Measurements from ENCODE around the gene PCK1. TPM values are rescaled to one million over a fixed set of nuclear protein-coding genes. Genes with fewer than 3 reads are reported as not detected.

PCK1 gene
- total and polyA plus RNA-seq, 2 of the 8 experiments (the other 6 are each of a cell fraction or from before 2014, with no cell fraction given), result not detected

DNA sequence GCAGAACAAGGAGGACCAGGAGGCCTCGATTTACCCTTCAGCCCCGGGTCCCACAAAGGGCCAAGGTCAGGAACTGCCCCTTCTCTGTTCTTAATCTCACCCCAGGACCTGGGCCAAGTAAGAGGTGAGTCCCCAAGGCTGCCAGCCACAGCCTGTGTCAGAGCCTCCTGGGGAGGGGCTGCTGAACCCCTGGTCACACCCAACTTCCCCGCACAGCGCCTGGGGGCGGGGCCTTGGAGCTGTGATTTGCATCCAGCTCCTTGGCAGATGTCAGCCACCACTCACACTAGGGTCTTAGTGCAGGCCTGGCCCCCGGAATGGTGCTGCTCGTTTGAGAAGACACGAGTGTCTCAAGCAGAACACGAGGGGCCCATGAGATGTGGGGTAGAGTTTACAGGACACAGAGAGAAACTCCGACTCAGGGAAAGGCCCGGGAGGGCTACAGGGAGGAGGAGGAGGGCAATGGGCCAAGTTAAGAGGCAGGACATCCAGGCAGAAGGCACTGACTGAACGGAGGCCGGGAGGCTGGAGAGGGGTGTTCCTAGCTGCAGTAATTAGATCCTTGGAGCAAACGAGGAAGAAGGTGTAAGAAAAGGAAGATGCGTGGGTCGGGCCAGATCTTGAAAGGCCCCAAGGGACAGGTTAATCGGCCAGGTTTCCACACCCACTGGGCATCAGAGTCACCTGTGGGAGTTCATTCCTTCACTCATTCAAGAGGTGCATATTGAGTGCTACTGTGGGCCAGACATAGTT, 32.4 kb downstream of the PCK1 start (continued):
- TF ChIP-seq, protein P1, sequence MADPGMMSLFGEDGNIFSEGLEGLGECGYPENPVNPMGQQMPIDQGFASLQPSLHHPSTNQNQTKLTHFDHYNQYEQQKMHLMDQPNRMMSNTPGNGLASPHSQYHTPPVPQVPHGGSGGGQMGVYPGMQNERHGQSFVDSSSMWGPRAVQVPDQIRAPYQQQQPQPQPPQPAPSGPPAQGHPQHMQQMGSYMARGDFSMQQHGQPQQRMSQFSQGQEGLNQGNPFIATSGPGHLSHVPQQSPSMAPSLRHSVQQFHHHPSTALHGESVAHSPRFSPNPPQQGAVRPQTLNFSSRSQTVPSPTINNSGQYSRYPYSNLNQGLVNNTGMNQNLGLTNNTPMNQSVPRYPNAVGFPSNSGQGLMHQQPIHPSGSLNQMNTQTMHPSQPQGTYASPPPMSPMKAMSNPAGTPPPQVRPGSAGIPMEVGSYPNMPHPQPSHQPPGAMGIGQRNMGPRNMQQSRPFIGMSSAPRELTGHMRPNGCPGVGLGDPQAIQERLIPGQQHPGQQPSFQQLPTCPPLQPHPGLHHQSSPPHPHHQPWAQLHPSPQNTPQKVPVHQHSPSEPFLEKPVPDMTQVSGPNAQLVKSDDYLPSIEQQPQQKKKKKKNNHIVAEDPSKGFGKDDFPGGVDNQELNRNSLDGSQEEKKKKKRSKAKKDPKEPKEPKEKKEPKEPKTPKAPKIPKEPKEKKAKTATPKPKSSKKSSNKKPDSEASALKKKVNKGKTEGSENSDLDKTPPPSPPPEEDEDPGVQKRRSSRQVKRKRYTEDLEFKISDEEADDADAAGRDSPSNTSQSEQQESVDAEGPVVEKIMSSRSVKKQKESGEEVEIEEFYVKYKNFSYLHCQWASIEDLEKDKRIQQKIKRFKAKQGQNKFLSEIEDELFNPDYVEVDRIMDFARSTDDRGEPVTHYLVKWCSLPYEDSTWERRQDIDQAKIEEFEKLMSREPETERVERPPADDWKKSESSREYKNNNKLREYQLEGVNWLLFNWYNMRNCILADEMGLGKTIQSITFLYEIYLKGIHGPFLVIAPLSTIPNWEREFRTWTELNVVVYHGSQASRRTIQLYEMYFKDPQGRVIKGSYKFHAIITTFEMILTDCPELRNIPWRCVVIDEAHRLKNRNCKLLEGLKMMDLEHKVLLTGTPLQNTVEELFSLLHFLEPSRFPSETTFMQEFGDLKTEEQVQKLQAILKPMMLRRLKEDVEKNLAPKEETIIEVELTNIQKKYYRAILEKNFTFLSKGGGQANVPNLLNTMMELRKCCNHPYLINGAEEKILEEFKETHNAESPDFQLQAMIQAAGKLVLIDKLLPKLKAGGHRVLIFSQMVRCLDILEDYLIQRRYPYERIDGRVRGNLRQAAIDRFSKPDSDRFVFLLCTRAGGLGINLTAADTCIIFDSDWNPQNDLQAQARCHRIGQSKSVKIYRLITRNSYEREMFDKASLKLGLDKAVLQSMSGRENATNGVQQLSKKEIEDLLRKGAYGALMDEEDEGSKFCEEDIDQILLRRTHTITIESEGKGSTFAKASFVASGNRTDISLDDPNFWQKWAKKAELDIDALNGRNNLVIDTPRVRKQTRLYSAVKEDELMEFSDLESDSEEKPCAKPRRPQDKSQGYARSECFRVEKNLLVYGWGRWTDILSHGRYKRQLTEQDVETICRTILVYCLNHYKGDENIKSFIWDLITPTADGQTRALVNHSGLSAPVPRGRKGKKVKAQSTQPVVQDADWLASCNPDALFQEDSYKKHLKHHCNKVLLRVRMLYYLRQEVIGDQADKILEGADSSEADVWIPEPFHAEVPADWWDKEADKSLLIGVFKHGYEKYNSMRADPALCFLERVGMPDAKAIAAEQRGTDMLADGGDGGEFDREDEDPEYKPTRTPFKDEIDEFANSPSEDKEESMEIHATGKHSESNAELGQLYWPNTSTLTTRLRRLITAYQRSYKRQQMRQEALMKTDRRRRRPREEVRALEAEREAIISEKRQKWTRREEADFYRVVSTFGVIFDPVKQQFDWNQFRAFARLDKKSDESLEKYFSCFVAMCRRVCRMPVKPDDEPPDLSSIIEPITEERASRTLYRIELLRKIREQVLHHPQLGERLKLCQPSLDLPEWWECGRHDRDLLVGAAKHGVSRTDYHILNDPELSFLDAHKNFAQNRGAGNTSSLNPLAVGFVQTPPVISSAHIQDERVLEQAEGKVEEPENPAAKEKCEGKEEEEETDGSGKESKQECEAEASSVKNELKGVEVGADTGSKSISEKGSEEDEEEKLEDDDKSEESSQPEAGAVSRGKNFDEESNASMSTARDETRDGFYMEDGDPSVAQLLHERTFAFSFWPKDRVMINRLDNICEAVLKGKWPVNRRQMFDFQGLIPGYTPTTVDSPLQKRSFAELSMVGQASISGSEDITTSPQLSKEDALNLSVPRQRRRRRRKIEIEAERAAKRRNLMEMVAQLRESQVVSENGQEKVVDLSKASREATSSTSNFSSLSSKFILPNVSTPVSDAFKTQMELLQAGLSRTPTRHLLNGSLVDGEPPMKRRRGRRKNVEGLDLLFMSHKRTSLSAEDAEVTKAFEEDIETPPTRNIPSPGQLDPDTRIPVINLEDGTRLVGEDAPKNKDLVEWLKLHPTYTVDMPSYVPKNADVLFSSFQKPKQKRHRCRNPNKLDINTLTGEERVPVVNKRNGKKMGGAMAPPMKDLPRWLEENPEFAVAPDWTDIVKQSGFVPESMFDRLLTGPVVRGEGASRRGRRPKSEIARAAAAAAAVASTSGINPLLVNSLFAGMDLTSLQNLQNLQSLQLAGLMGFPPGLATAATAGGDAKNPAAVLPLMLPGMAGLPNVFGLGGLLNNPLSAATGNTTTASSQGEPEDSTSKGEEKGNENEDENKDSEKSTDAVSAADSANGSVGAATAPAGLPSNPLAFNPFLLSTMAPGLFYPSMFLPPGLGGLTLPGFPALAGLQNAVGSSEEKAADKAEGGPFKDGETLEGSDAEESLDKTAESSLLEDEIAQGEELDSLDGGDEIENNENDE (IDR thresholded peaks at IDR 0.05; ENCODE audit: insufficient replicate concordance, low read length), result no peak

Measured in H1 (cell line).